HFFc6 (cell line): Measurements from ENCODE around the gene ELFN1. TPM values are rescaled to one million over a fixed set of nuclear protein-coding genes. Genes with fewer than 3 reads are reported as not detected.

ENCODE experiments used
- DNase-seq: peaks from one replicate; pipeline ENCODE4 v3.0.0-alpha.2; 2018
- H3K27ac Mint-ChIP-seq: 2 replicates; pipeline ENCODE4 v1.8.0; 2020; ENCODE audit warnings: mild to moderate bottlenecking, mixed read lengths
- H3K27me3 Mint-ChIP-seq: 2 replicates; pipeline ENCODE4 v1.8.0; 2021; ENCODE audit warnings: mild to moderate bottlenecking, moderate library complexity, mixed read lengths; ENCODE audit not compliant: insufficient read depth
- H3K36me3 Mint-ChIP-seq: 2 replicates; pipeline ENCODE4 v1.8.0; 2021; ENCODE audit warnings: low read depth, mixed read lengths
- H3K4me1 Mint-ChIP-seq: 2 replicates; pipeline ENCODE4 v1.8.0; 2020; ENCODE audit warnings: low read depth, mixed read lengths
- H3K4me3 Mint-ChIP-seq: 2 replicates; pipeline ENCODE4 v1.8.0; 2020; ENCODE audit warnings: mild to moderate bottlenecking, moderate library complexity, mixed read lengths
- H3K9me3 Mint-ChIP-seq: 2 replicates; pipeline ENCODE4 v1.8.0; 2020; ENCODE audit warnings: mild to moderate bottlenecking, mixed read lengths
- CTCF ChIP-seq: fragments of 200-600 bp; sonication (generic); IDR thresholded peaks from 2 replicates; pipeline ENCODE4 v1.5.0; 2021; ENCODE audit warnings: antibody characterized with exemption, mild to moderate bottlenecking
- total RNA-seq, 6 experiments: library from RNA; stranded (reverse); fragmentation: NEBNext Ultra II Directional; extraction: Animal tissue kit (Norgen Biotek cat#: 25700); gene quantifications; 2 replicates in 1 of 6; 3 replicates in 5 of 6; pipeline ENCODE4 v1.2.3, GENCODE V29; 2021

Gene ELFN1
- total RNA-seq, 6 experiments from 2014 or later, result 1.5 to 4.2 (median 1.6) TPM

- H3K9me3 Mint-ChIP-seq, result no peaks in the 10 kb centered on the region
- TF ChIP-seq CTCF, result no peak
- no peak for DNase-seq
- H3K27me3 Mint-ChIP-seq, result peaks cover 27% of the 10 kb centered on the region
- H3K4me3 Mint-ChIP-seq, result no peak overlapping the region
- no peaks in the 10 kb centered on the region for H3K36me3 Mint-ChIP-seq
- no peaks in the 10 kb centered on the region for H3K4me1 Mint-ChIP-seq
- H3K27ac Mint-ChIP-seq, result no peak overlapping the region
Observed at GRCh38 chr7:1755783-1756625, 85.9 kb downstream of the ELFN1 start.

GRCh38 chr7:1757601-1758000 lies 87.5 kb downstream of the ELFN1 start:
- no peak for DNase-seq
- no peak overlapping the region for H3K4me3 Mint-ChIP-seq
- no peaks in the 10 kb centered on the region for H3K36me3 Mint-ChIP-seq
- peaks cover 27% of the 10 kb centered on the region for H3K27me3 Mint-ChIP-seq
- peaks cover 2% of the 10 kb centered on the region for H3K9me3 Mint-ChIP-seq
- no peak overlapping the region for H3K27ac Mint-ChIP-seq
- no peaks in the 10 kb centered on the region for H3K4me1 Mint-ChIP-seq
- no peak for TF ChIP-seq CTCF

GRCh38 chr7:1758028-1758858 lies 88.2 kb downstream of the ELFN1 start:
- H3K4me1 Mint-ChIP-seq, result no peaks in the 10 kb centered on the region
- TF ChIP-seq CTCF, result peak; percentile 45
- H3K27me3 Mint-ChIP-seq, result peaks cover 27% of the 10 kb centered on the region
- H3K36me3 Mint-ChIP-seq, result no peaks in the 10 kb centered on the region
- peak; percentile 13 for DNase-seq
- peaks cover 8% of the 10 kb centered on the region for H3K9me3 Mint-ChIP-seq
- no peak overlapping the region for H3K27ac Mint-ChIP-seq
- no peak overlapping the region for H3K4me3 Mint-ChIP-seq

GRCh38 chr7:1758859-1759521 lies 88.9 kb downstream of the ELFN1 start:
- DNase-seq, result no peak
- H3K9me3 Mint-ChIP-seq, result peaks cover 9% of the 10 kb centered on the region
- H3K27me3 Mint-ChIP-seq, result peaks cover 27% of the 10 kb centered on the region
- H3K36me3 Mint-ChIP-seq, result no peaks in the 10 kb centered on the region
- H3K27ac Mint-ChIP-seq, result no peak overlapping the region
- H3K4me3 Mint-ChIP-seq, result no peak overlapping the region
- TF ChIP-seq CTCF, result no peak
- H3K4me1 Mint-ChIP-seq, result no peaks in the 10 kb centered on the region

GRCh38 chr7:1761097-1761496 lies 91.0 kb downstream of the ELFN1 start:
- DNase-seq, result no peak
- H3K9me3 Mint-ChIP-seq, result peaks cover 9% of the 10 kb centered on the region
- peaks cover 15% of the 10 kb centered on the region for H3K27me3 Mint-ChIP-seq
- no peak for TF ChIP-seq CTCF
- no peak overlapping the region for H3K27ac Mint-ChIP-seq
- H3K4me1 Mint-ChIP-seq, result no peaks in the 10 kb centered on the region
- H3K36me3 Mint-ChIP-seq, result no peaks in the 10 kb centered on the region
- H3K4me3 Mint-ChIP-seq, result no peak overlapping the region
